NB4 (cell line): ENCODE measurements around the gene ADAMTS2.

Source experiments
- CTCF ChIP-seq: IDR thresholded peaks from one replicate; pipeline ENCODE4 v1.5.1; 2012; ENCODE audit warnings: low read depth, low read length
- MAX ChIP-seq: IDR thresholded peaks from 2 replicates; pipeline ENCODE4 v1.6.1; 2011; ENCODE audit warnings: low read depth, low read length
- MYC ChIP-seq: IDR thresholded peaks from 2 replicates; pipeline ENCODE4 v1.6.1; 2011; ENCODE audit warnings: low read depth, low read length
- POLR2A ChIP-seq: IDR thresholded peaks from 2 replicates; pipeline ENCODE4 v1.6.1; 2011; ENCODE audit warnings: mild to moderate bottlenecking; ENCODE audit not compliant: insufficient read length; ENCODE audit errors: extremely low read depth

- TF ChIP-seq CTCF: no peak
- no peak for TF ChIP-seq MAX
- TF ChIP-seq MYC: no peak
- TF ChIP-seq POLR2A: no peak
These were observed 37.2 kb upstream of the ADAMTS2 start for GRCh38 chr5:179382486-179382885.
